Hepatocyte (in vitro differentiated cells): Measurements from ENCODE around the gene ACAD8. TPM values are rescaled to one million over a fixed set of nuclear protein-coding genes. Genes with fewer than 3 reads are reported as not detected.

Experiments
- DNase-seq: peaks from one replicate; pipeline ENCODE4 v3.0.0-alpha.2; 2016; ENCODE audit warnings: low spot score
- H2AFZ ChIP-seq: fragments of 200-600 bp; sonication (generic); 2 replicates; pipeline ENCODE4 v1.6.0; 2016; ENCODE audit warnings: antibody characterized with exemption, mild to moderate bottlenecking
- H3K27ac ChIP-seq: fragments of 200-600 bp; sonication (generic); 2 replicates; pipeline ENCODE4 v1.5.1; 2016; ENCODE audit warnings: mild to moderate bottlenecking
- H3K27me3 ChIP-seq: fragments of 200-600 bp; sonication (generic); 2 replicates; pipeline ENCODE4 v1.6.1; 2016
- H3K36me3 ChIP-seq: fragments of 200-600 bp; sonication (generic); replicated peaks from 2 replicates; pipeline ENCODE4 v1.5.1; 2016; ENCODE audit warnings: low read depth; ENCODE audit not compliant: insufficient read depth
- H3K4me1 ChIP-seq: fragments of 200-600 bp; sonication (generic); 2 replicates; pipeline ENCODE4 v1.5.1; 2016; ENCODE audit warnings: mild to moderate bottlenecking, moderate library complexity; ENCODE audit not compliant: insufficient read depth
- H3K4me2 ChIP-seq: fragments of 200-600 bp; sonication (generic); 2 replicates; pipeline ENCODE4 v1.6.0; 2016
- H3K4me3 ChIP-seq: fragments of 200-600 bp; sonication (generic); 2 replicates; pipeline ENCODE4 v1.5.1; 2016; ENCODE audit warnings: mild to moderate bottlenecking
- H3K79me2 ChIP-seq: fragments of 200-600 bp; sonication (generic); 2 replicates; pipeline ENCODE4 v1.6.0; 2017; ENCODE audit warnings: mild to moderate bottlenecking
- H3K9me2 ChIP-seq: fragments of 200-600 bp; sonication (generic); replicated peaks from 2 replicates; pipeline ENCODE4 v1.6.0; 2017; ENCODE audit warnings: mild to moderate bottlenecking; ENCODE audit not compliant: insufficient read depth
- H3K9me3 ChIP-seq: fragments of 200-600 bp; sonication (generic); 2 replicates; pipeline ENCODE4 v1.5.1; 2016; ENCODE audit warnings: low read depth, mild to moderate bottlenecking
- H4K20me1 ChIP-seq: fragments of 200-600 bp; sonication (generic); 2 replicates; pipeline ENCODE4 v1.6.0; 2016; ENCODE audit warnings: mild to moderate bottlenecking; ENCODE audit not compliant: insufficient read depth, poor library complexity, severe bottlenecking
- CTCF ChIP-seq: fragments of 200-600 bp; sonication (generic); IDR thresholded peaks from 2 replicates; pipeline ENCODE4 v1.5.1; 2016; ENCODE audit warnings: antibody characterized with exemption, mild to moderate bottlenecking; ENCODE audit not compliant: poor library complexity
- EZH2 ChIP-seq: fragments of 200-600 bp; sonication (generic); IDR thresholded peaks from 2 replicates; pipeline ENCODE4 v1.6.1; 2016; ENCODE audit warnings: antibody characterized with exemption, mild to moderate bottlenecking, borderline replicate concordance
- EZH2phosphoT487 ChIP-seq: fragments of 200-600 bp; sonication (generic); IDR thresholded peaks from one replicate; pipeline ENCODE4 v1.6.1; 2018; ENCODE audit warnings: antibody characterized with exemption, mild to moderate bottlenecking, low read depth, moderate library complexity; ENCODE audit not compliant: unreplicated experiment, severe bottlenecking
- WGBS: methylation state at CpG from one replicate; pipeline ENCODE4 v1.1.6; 2016; ENCODE audit warnings: low lambda C conversion rate; ENCODE audit errors: missing lambda C conversion rate; 5-methylcytosine and 5-hydroxymethylcytosine counted together
- polyA plus RNA-seq: library from polyadenylated mRNA; unstranded; fragments of >200 nt; fragmentation: Nextera tagmentation; extraction: Ambion mirVana; gene quantifications from 2 replicates; pipeline ENCODE4 v1.2.1, GENCODE V29; 2016
- total RNA-seq: library from RNA; depleted of rRNA; stranded (reverse); fragments of >200 nt; gene quantifications from 2 replicates; pipeline ENCODE4 v1.2.3, GENCODE V29; 2014

The ACAD8 gene
- total and polyA plus RNA-seq, 2 experiments from 2014 or later, result 18.9 to 19.6 TPM

GRCh38 chr11:134271978-134272377 lies 18.6 kb downstream of the ACAD8 start:
- H3K4me1 ChIP-seq, result peaks cover 8% of the 10 kb centered on the region
- H2AFZ ChIP-seq, result no peak overlapping the region
- no peaks in the 10 kb centered on the region for H3K9me3 ChIP-seq
- 95% methylated on average over 4 of the region's 4 CpGs for WGBS
- H3K4me2 ChIP-seq, result no peak overlapping the region
- H3K27me3 ChIP-seq, result peaks cover 65% of the 10 kb centered on the region
- no peaks in the 10 kb centered on the region for H3K79me2 ChIP-seq
- no peak for DNase-seq
- H3K27ac ChIP-seq, result no peak overlapping the region
- no peak for TF ChIP-seq CTCF
- TF ChIP-seq EZH2phosphoT487, result no peak
- TF ChIP-seq EZH2, result no peak
- H3K9me2 ChIP-seq, result no peaks in the 10 kb centered on the region
- H3K4me3 ChIP-seq, result no peak overlapping the region
- H3K36me3 ChIP-seq, result no peaks in the 10 kb centered on the region
- no peaks in the 10 kb centered on the region for H4K20me1 ChIP-seq

GRCh38 chr11:134272381-134273316 lies 19.3 kb downstream of the ACAD8 start:
- H3K4me2 ChIP-seq, result no peak overlapping the region
- no peaks in the 10 kb centered on the region for H3K36me3 ChIP-seq
- 31% methylated on average over 18 of the region's 18 CpGs for WGBS
- H3K79me2 ChIP-seq, result no peaks in the 10 kb centered on the region
- no peak overlapping the region for H3K4me3 ChIP-seq
- H3K27me3 ChIP-seq, result peaks cover 72% of the 10 kb centered on the region
- no peaks in the 10 kb centered on the region for H3K9me2 ChIP-seq
- DNase-seq, result peak; percentile 83
- H2AFZ ChIP-seq, result no peak overlapping the region
- no peaks in the 10 kb centered on the region for H3K9me3 ChIP-seq
- no peak overlapping the region for H3K27ac ChIP-seq
- no peak for TF ChIP-seq EZH2phosphoT487
- no peak for TF ChIP-seq EZH2
- TF ChIP-seq CTCF, result no peak
- peaks cover 12% of the 10 kb centered on the region for H3K4me1 ChIP-seq
- no peaks in the 10 kb centered on the region for H4K20me1 ChIP-seq

- no peaks in the 10 kb centered on the region for H3K9me2 ChIP-seq
- H3K27me3 ChIP-seq, result peaks cover 79% of the 10 kb centered on the region
- H2AFZ ChIP-seq, result no peak overlapping the region
- no peak overlapping the region for H3K4me2 ChIP-seq
- no peak overlapping the region for H3K27ac ChIP-seq
- H3K79me2 ChIP-seq, result no peaks in the 10 kb centered on the region
- no peak for TF ChIP-seq EZH2phosphoT487
- TF ChIP-seq EZH2, result no peak
- no peak for TF ChIP-seq CTCF
- no peaks in the 10 kb centered on the region for H3K9me3 ChIP-seq
- no peak for DNase-seq
- WGBS, result 35% methylated on average over 3 of the region's 3 CpGs
- H3K36me3 ChIP-seq, result no peaks in the 10 kb centered on the region
- H3K4me3 ChIP-seq, result no peak overlapping the region
- H3K4me1 ChIP-seq, result peaks cover 12% of the 10 kb centered on the region
- no peaks in the 10 kb centered on the region for H4K20me1 ChIP-seq
Observed at GRCh38 chr11:134273317-134273712, 19.9 kb downstream of the ACAD8 start.
